ENCODE data around the gene PDE7B. TPM values are rescaled to one million over a fixed set of nuclear protein-coding genes. Genes with fewer than 3 reads are reported as not detected.
"Not testable (repeated sequence)": the region's sequence is repeated elsewhere in the genome, so short reads cannot be mapped to it uniquely, and the experiment has no call there.

Gene PDE7B
- total RNA-seq, 1 experiment from 2014 or later, result not detected

- Histone ChIP-seq H3K4me1 (ENCODE audit: insufficient read depth, low read length, poor library complexity, severe bottlenecking) (no peaks in the 10 kb centered on the region), H3K4me3 (ENCODE audit: low read depth, low read length, poor library complexity, severe bottlenecking) (no peak overlapping the region), H3K27ac (ENCODE audit: low read depth, low read length, poor library complexity, severe bottlenecking) (no peak overlapping the region), H3K27me3 (replicated peaks; ENCODE audit: insufficient read depth, low read depth, low read length, poor library complexity) (no peaks in the 10 kb centered on the region), H3K9me3 (ENCODE audit: low read depth, low read length, poor library complexity, severe bottlenecking) (no peaks in the 10 kb centered on the region), H3K36me3 (ENCODE audit: insufficient read depth, low read length, poor library complexity, severe bottlenecking) (no peaks in the 10 kb centered on the region)
- ChIA-PET CTCF (no interaction called here), POLR2A (ENCODE audit: low non-redundant PET) (no interaction called here)
- BruUV-seq (replicated peaks), result no TSS peak
- TF ChIP-seq CTCF (conservative IDR thresholded peaks at IDR 0.05; ENCODE audit: low read depth, low read length) (no peak), EZH2 (IDR thresholded peaks at IDR 0.05; ENCODE audit: borderline replicate concordance, low read depth, low read length, poor library complexity, severe bottlenecking) (no peak)
- intact Hi-C loops (cut with micrococcal nuclease; ENCODE audit: unreplicated experiment), result no loop called here
- no peak for DNase-seq (ENCODE audit: low spot score)
Observed at GRCh38 chr6:136104556-136104955, 253.1 kb downstream of the PDE7B start.

- H3K36me3 ChIP-seq (ENCODE audit: insufficient read depth, low read length, poor library complexity, severe bottlenecking); BruUV-seq (replicated peaks); H3K9me3 ChIP-seq (ENCODE audit: low read depth, low read length, poor library complexity, severe bottlenecking); H3K4me3 ChIP-seq (ENCODE audit: low read depth, low read length, poor library complexity, severe bottlenecking); H3K27me3 ChIP-seq (replicated peaks; ENCODE audit: insufficient read depth, low read depth, low read length, poor library complexity); H3K4me1 ChIP-seq (ENCODE audit: insufficient read depth, low read length, poor library complexity, severe bottlenecking); DNase-seq (ENCODE audit: low spot score); CTCF ChIA-PET; intact Hi-C loops (cut with micrococcal nuclease; ENCODE audit: unreplicated experiment); H3K27ac ChIP-seq (ENCODE audit: low read depth, low read length, poor library complexity, severe bottlenecking); POLR2A ChIA-PET (ENCODE audit: low non-redundant PET): not testable (repeated sequence)
Observed at GRCh38 chr6:136105797-136106196, 254.3 kb downstream of the PDE7B start.

GRCh38 chr6:136108361-136108945 is 257.0 kb downstream of the PDE7B start:
- POLR2A ChIA-PET (ENCODE audit: low non-redundant PET), result no interaction called here
- H3K36me3 ChIP-seq (ENCODE audit: insufficient read depth, low read length, poor library complexity, severe bottlenecking), result no peaks in the 10 kb centered on the region
- H3K27me3 ChIP-seq (replicated peaks; ENCODE audit: insufficient read depth, low read depth, low read length, poor library complexity), result no peaks in the 10 kb centered on the region
- CTCF ChIA-PET, result no interaction called here
- H3K4me3 ChIP-seq (ENCODE audit: low read depth, low read length, poor library complexity, severe bottlenecking), result no peak overlapping the region
- H3K9me3 ChIP-seq (ENCODE audit: low read depth, low read length, poor library complexity, severe bottlenecking), result no peaks in the 10 kb centered on the region
- H3K4me1 ChIP-seq (ENCODE audit: insufficient read depth, low read length, poor library complexity, severe bottlenecking), result peaks cover 4% of the 10 kb centered on the region
- no TSS peak for BruUV-seq (replicated peaks)
- DNase-seq (ENCODE audit: low spot score), result no peak
- H3K27ac ChIP-seq (ENCODE audit: low read depth, low read length, poor library complexity, severe bottlenecking), result no peak overlapping the region
- TF ChIP-seq EZH2 (IDR thresholded peaks at IDR 0.05; ENCODE audit: borderline replicate concordance, low read depth, low read length, poor library complexity, severe bottlenecking) (no peak), CTCF (conservative IDR thresholded peaks at IDR 0.05; ENCODE audit: low read depth, low read length) (no peak)
- intact Hi-C loops (cut with micrococcal nuclease; ENCODE audit: unreplicated experiment), result no loop called here

- Histone ChIP-seq H3K4me3 (ENCODE audit: low read depth, low read length, poor library complexity, severe bottlenecking) (no peak overlapping the region), H3K36me3 (ENCODE audit: insufficient read depth, low read length, poor library complexity, severe bottlenecking) (no peaks in the 10 kb centered on the region), H3K9me3 (ENCODE audit: low read depth, low read length, poor library complexity, severe bottlenecking) (no peaks in the 10 kb centered on the region), H3K4me1 (ENCODE audit: insufficient read depth, low read length, poor library complexity, severe bottlenecking) (peaks cover 13% of the 10 kb centered on the region), H3K27me3 (replicated peaks; ENCODE audit: insufficient read depth, low read depth, low read length, poor library complexity) (no peaks in the 10 kb centered on the region), H3K27ac (ENCODE audit: low read depth, low read length, poor library complexity, severe bottlenecking) (no peak overlapping the region)
- DNase-seq (ENCODE audit: low spot score), result no peak
- intact Hi-C loops (cut with micrococcal nuclease; ENCODE audit: unreplicated experiment), result no loop called here
- TF ChIP-seq CTCF (conservative IDR thresholded peaks at IDR 0.05; ENCODE audit: low read depth, low read length), result no peak
- no peak for TF ChIP-seq EZH2 (IDR thresholded peaks at IDR 0.05; ENCODE audit: borderline replicate concordance, low read depth, low read length, poor library complexity, severe bottlenecking)
- POLR2A ChIA-PET (ENCODE audit: low non-redundant PET), result no interaction called here
- CTCF ChIA-PET, result no interaction called here
- no TSS peak for BruUV-seq (replicated peaks)
Observed at GRCh38 chr6:136111831-136112230, 260.3 kb downstream of the PDE7B start.

Measured in A673 (cell line).